ENCODE data around the gene CDH9. TPM values are rescaled to one million over a fixed set of nuclear protein-coding genes. Genes with fewer than 3 reads are reported as not detected.

CDH9 gene
- polyA plus RNA-seq, 2 of the 4 experiments (the other 2 are of a cell fraction), result 0.22 TPM; not detected in 1

DNA sequence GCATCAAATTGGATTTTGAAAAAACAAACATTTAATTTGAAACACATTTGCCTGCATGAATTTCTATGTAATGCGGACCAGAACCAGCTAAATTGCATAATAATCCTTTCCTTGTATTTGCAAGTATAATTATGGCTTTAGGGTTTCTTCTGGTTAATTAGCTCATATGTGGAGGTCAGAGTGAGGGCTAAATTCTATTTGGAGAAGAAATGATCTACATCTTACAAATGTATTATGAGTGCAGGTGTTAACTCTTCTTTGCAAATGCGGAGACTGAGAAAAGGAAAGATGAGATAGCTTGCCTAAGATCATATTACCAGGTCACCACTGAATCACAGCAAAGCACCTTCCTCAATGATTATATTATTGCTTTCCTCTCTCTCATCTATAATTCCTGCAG is 194.7 kb downstream of the CDH9 start (continued):
- TF ChIP-seq ZFP36 (IDR thresholded peaks at IDR 0.05; ENCODE audit: borderline replicate concordance, partially characterized antibody), result no peak
- TF ChIP-seq, protein P1, sequence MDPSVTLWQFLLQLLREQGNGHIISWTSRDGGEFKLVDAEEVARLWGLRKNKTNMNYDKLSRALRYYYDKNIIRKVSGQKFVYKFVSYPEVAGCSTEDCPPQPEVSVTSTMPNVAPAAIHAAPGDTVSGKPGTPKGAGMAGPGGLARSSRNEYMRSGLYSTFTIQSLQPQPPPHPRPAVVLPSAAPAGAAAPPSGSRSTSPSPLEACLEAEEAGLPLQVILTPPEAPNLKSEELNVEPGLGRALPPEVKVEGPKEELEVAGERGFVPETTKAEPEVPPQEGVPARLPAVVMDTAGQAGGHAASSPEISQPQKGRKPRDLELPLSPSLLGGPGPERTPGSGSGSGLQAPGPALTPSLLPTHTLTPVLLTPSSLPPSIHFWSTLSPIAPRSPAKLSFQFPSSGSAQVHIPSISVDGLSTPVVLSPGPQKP (IDR thresholded peaks at IDR 0.05; ENCODE audit: low read depth, low read length), result no peak

DNA sequence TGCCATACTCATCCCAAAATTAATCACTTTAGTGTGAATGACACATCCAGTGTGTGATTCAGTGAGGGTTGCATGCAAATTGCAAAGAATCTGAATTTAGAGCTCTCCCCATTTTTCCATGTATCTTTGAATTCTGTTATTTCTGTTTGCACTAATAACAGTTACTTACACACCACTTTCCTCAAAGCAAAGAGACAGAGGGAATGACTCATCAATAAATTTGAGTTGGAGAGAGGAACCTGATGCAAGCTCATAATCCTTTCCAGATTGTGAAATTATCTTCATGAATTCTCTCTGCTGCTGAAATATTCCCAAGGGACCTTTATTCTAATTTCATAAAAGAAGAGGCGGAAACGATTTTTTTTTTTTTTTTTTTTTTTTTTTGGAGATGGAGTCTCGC is 204.8 kb downstream of the CDH9 start:
- FAIRE-seq, result no peak
- DNase-seq (ENCODE audit: low read depth in 1 of 2, low spot score in 1 of 2), result peak in 1 of 2 experiments; percentile 24
- WGBS (ENCODE audit: missing lambda C conversion rate), result 61% methylated on average over 3 of the region's 3 CpGs
- ChIA-PET CTCF (interaction anchor here (1.4 kb wide), 1 partner anchor 10 kb away, joined by 3 read pairs; no protein-coding TSS in a partner anchor), POLR2A (no interaction called here)
- TF ChIP-seq, protein P2, sequence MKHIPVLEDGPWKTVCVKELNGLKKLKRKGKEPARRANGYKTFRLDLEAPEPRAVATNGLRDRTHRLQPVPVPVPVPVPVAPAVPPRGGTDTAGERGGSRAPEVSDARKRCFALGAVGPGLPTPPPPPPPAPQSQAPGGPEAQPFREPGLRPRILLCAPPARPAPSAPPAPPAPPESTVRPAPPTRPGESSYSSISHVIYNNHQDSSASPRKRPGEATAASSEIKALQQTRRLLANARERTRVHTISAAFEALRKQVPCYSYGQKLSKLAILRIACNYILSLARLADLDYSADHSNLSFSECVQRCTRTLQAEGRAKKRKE (CRISPR knock-in tag; IDR thresholded peaks at IDR 0.05; ENCODE audit: low read depth), result no peak
- no peak for TF ChIP-seq RAD21 (conservative IDR thresholded peaks at IDR 0.05 in 1 of 2, IDR thresholded peaks at IDR 0.05 in 1 of 2)
- TF ChIP-seq, protein P3, sequence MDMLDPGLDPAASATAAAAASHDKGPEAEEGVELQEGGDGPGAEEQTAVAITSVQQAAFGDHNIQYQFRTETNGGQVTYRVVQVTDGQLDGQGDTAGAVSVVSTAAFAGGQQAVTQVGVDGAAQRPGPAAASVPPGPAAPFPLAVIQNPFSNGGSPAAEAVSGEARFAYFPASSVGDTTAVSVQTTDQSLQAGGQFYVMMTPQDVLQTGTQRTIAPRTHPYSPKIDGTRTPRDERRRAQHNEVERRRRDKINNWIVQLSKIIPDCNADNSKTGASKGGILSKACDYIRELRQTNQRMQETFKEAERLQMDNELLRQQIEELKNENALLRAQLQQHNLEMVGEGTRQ (IDR thresholded peaks at IDR 0.05), result no peak
- TF ChIP-seq NFE2L2 (conservative IDR thresholded peaks at IDR 0.05; ENCODE audit: low read length), result peak; percentile 41; the same call in 1 of the 2 replicates
- TF ChIP-seq, protein P4, sequence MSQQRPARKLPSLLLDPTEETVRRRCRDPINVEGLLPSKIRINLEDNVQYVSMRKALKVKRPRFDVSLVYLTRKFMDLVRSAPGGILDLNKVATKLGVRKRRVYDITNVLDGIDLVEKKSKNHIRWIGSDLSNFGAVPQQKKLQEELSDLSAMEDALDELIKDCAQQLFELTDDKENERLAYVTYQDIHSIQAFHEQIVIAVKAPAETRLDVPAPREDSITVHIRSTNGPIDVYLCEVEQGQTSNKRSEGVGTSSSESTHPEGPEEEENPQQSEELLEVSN (IDR thresholded peaks at IDR 0.05; ENCODE audit: borderline replicate concordance, low read depth), result no peak
- TF ChIP-seq ZFP36 (IDR thresholded peaks at IDR 0.05; ENCODE audit: borderline replicate concordance, partially characterized antibody), result no peak
- TF ChIP-seq, protein P1 (IDR thresholded peaks at IDR 0.05; ENCODE audit: low read depth, low read length), result no peak
- no peak for TF ChIP-seq FOSL2 (IDR thresholded peaks at IDR 0.05)
- peak; percentile 43 for TF ChIP-seq FOSL2 (CRISPR knock-in tag; IDR thresholded peaks at IDR 0.05)
- TF ChIP-seq, protein P5, sequence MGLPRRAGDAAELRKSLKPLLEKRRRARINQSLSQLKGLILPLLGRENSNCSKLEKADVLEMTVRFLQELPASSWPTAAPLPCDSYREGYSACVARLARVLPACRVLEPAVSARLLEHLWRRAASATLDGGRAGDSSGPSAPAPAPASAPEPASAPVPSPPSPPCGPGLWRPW (IDR thresholded peaks at IDR 0.05), result no peak
- 0 out of 4 replicates have a peak, but pooled peaks of 1 of the 2 experiments have one; percentile 15 for TF ChIP-seq CEBPB (IDR thresholded peaks at IDR 0.05)
- no peak for TF ChIP-seq POLR2A (IDR thresholded peaks at IDR 0.05; ENCODE audit: low read length)
- no peak for TF ChIP-seq CHD2 (IDR thresholded peaks at IDR 0.05; ENCODE audit: low read length, partially characterized antibody)
- no peak for TF ChIP-seq PHF8 (IDR thresholded peaks at IDR 0.05; ENCODE audit: borderline replicate concordance, low read depth)
- no peak for TF ChIP-seq GATA3 (IDR thresholded peaks at IDR 0.05; ENCODE audit: borderline replicate concordance)
- TF ChIP-seq, protein P6, sequence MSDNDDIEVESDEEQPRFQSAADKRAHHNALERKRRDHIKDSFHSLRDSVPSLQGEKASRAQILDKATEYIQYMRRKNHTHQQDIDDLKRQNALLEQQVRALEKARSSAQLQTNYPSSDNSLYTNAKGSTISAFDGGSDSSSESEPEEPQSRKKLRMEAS (IDR thresholded peaks at IDR 0.05), result no peak
- TF ChIP-seq KDM5A (IDR thresholded peaks at IDR 0.05), result no peak
- TF ChIP-seq EP300 (IDR thresholded peaks at IDR 0.05), result no peak
- TF ChIP-seq CBX8 (IDR thresholded peaks at IDR 0.05), result no peak
- TF ChIP-seq HOXB13 (CRISPR knock-in tag; IDR thresholded peaks at IDR 0.05; ENCODE audit: low read depth), result no peak
- TF ChIP-seq CBX2 (IDR thresholded peaks at IDR 0.05; ENCODE audit: borderline replicate concordance, low read depth), result no peak
- TF ChIP-seq CHD4 (IDR thresholded peaks at IDR 0.05; ENCODE audit: borderline replicate concordance), result no peak
- TF ChIP-seq, protein P7, sequence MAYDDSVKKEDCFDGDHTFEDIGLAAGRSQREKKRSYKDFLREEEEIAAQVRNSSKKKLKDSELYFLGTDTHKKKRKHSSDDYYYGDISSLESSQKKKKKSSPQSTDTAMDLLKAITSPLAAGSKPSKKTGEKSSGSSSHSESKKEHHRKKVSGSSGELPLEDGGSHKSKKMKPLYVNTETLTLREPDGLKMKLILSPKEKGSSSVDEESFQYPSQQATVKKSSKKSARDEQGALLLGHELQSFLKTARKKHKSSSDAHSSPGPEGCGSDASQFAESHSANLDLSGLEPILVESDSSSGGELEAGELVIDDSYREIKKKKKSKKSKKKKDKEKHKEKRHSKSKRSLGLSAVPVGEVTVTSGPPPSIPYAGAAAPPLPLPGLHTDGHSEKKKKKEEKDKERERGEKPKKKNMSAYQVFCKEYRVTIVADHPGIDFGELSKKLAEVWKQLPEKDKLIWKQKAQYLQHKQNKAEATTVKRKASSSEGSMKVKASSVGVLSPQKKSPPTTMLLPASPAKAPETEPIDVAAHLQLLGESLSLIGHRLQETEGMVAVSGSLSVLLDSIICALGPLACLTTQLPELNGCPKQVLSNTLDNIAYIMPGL (CRISPR knock-in tag; IDR thresholded peaks at IDR 0.05; ENCODE audit: borderline replicate concordance), result no peak
- TF ChIP-seq ZSCAN20 (CRISPR knock-in tag; IDR thresholded peaks at IDR 0.05), result no peak
- no peak for TF ChIP-seq JUN (IDR thresholded peaks at IDR 0.05)
- TF ChIP-seq BHLHE40 (IDR thresholded peaks at IDR 0.05; ENCODE audit: low read depth, low read length), result no peak
- Histone ChIP-seq H3K9me3 (no peaks in the 10 kb centered on the region), H3K4me2 (no peak overlapping the region), H3K27ac (no peak overlapping the region), H3K4me1 (no peaks in the 10 kb centered on the region), H3K4me3 (no peak overlapping the region)
- ATAC-seq, result no peak
